Measurements from ENCODE around the gene CSMD2.

GRCh38 chr1:33714421-33714820, 450.6 kb downstream of the CSMD2 start:
- TF ChIP-seq ARNTL (CRISPR knock-in tag; IDR thresholded peaks at IDR 0.05; ENCODE audit: borderline replicate concordance, low read depth) (no peak), CSRNP3 (CRISPR knock-in tag; IDR thresholded peaks at IDR 0.05) (no peak), ZC3H10 (CRISPR knock-in tag; IDR thresholded peaks at IDR 0.05) (no peak), TCF4 (CRISPR knock-in tag; IDR thresholded peaks at IDR 0.05; ENCODE audit: borderline replicate concordance) (no peak), ZFP3 (CRISPR knock-in tag; IDR thresholded peaks at IDR 0.05) (no peak), ZNF565 (CRISPR knock-in tag; conservative IDR thresholded peaks at IDR 0.05; ENCODE audit: low read depth) (no peak), SNAI2 (CRISPR knock-in tag; IDR thresholded peaks at IDR 0.05) (no peak), RARB (CRISPR knock-in tag; IDR thresholded peaks at IDR 0.05) (no peak), TOX (CRISPR knock-in tag; IDR thresholded peaks at IDR 0.05; ENCODE audit: borderline replicate concordance) (no peak)
- TF ChIP-seq, protein P1, sequence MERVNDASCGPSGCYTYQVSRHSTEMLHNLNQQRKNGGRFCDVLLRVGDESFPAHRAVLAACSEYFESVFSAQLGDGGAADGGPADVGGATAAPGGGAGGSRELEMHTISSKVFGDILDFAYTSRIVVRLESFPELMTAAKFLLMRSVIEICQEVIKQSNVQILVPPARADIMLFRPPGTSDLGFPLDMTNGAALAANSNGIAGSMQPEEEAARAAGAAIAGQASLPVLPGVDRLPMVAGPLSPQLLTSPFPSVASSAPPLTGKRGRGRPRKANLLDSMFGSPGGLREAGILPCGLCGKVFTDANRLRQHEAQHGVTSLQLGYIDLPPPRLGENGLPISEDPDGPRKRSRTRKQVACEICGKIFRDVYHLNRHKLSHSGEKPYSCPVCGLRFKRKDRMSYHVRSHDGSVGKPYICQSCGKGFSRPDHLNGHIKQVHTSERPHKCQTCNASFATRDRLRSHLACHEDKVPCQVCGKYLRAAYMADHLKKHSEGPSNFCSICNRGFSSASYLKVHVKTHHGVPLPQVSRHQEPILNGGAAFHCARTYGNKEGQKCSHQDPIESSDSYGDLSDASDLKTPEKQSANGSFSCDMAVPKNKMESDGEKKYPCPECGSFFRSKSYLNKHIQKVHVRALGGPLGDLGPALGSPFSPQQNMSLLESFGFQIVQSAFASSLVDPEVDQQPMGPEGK (CRISPR knock-in tag; IDR thresholded peaks at IDR 0.05; ENCODE audit: borderline replicate concordance) = no peak

Measured in SK-N-SH treated with all-trans-retinoic acid at 6 μM for 48 hours (cell line).